ENCODE measurements around the gene CYP3A5. TPM values are rescaled to one million over a fixed set of nuclear protein-coding genes. Genes with fewer than 3 reads are reported as not detected.

The CYP3A5 gene
- total and polyA plus RNA-seq, 9 of the 15 experiments (the other 6 are each of a cell fraction or from before 2014, with no cell fraction given) = 0.73 to 2.8 (median 1.5) TPM

GRCh38 chr7:99614495-99614894 lies 65.3 kb downstream of the CYP3A5 start (continued):
- TF ChIP-seq MGA (IDR thresholded peaks at IDR 0.05) (no peak), BACH1 (tag; IDR thresholded peaks at IDR 0.05) (no peak)
- TF ChIP-seq, protein P1, sequence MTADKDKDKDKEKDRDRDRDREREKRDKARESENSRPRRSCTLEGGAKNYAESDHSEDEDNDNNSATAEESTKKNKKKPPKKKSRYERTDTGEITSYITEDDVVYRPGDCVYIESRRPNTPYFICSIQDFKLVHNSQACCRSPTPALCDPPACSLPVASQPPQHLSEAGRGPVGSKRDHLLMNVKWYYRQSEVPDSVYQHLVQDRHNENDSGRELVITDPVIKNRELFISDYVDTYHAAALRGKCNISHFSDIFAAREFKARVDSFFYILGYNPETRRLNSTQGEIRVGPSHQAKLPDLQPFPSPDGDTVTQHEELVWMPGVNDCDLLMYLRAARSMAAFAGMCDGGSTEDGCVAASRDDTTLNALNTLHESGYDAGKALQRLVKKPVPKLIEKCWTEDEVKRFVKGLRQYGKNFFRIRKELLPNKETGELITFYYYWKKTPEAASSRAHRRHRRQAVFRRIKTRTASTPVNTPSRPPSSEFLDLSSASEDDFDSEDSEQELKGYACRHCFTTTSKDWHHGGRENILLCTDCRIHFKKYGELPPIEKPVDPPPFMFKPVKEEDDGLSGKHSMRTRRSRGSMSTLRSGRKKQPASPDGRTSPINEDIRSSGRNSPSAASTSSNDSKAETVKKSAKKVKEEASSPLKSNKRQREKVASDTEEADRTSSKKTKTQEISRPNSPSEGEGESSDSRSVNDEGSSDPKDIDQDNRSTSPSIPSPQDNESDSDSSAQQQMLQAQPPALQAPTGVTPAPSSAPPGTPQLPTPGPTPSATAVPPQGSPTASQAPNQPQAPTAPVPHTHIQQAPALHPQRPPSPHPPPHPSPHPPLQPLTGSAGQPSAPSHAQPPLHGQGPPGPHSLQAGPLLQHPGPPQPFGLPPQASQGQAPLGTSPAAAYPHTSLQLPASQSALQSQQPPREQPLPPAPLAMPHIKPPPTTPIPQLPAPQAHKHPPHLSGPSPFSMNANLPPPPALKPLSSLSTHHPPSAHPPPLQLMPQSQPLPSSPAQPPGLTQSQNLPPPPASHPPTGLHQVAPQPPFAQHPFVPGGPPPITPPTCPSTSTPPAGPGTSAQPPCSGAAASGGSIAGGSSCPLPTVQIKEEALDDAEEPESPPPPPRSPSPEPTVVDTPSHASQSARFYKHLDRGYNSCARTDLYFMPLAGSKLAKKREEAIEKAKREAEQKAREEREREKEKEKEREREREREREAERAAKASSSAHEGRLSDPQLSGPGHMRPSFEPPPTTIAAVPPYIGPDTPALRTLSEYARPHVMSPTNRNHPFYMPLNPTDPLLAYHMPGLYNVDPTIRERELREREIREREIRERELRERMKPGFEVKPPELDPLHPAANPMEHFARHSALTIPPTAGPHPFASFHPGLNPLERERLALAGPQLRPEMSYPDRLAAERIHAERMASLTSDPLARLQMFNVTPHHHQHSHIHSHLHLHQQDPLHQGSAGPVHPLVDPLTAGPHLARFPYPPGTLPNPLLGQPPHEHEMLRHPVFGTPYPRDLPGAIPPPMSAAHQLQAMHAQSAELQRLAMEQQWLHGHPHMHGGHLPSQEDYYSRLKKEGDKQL (CRISPR knock-in tag; IDR thresholded peaks at IDR 0.05; ENCODE audit: borderline replicate concordance) = no peak
- TF ChIP-seq, protein P2, sequence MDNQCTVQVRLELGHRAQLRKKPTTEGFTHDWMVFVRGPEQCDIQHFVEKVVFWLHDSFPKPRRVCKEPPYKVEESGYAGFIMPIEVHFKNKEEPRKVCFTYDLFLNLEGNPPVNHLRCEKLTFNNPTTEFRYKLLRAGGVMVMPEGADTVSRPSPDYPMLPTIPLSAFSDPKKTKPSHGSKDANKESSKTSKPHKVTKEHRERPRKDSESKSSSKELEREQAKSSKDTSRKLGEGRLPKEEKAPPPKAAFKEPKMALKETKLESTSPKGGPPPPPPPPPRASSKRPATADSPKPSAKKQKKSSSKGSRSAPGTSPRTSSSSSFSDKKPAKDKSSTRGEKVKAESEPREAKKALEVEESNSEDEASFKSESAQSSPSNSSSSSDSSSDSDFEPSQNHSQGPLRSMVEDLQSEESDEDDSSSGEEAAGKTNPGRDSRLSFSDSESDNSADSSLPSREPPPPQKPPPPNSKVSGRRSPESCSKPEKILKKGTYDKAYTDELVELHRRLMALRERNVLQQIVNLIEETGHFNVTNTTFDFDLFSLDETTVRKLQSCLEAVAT (IDR thresholded peaks at IDR 0.05) = peak in 1 of 2 experiments; percentile 66; a peak in 1 of 4 replicates

Measured in K562 (cell line).